DOHH2 (cell line): ENCODE data around the gene KLK5.

Experiments used
- H3F3A ChIP-seq: fragments of 200-600 bp; sonication (generic), shearing (Covaris generic); 2 replicates; pipeline ENCODE4 v1.6.0; 2016; ENCODE audit warnings: antibody characterized with exemption, mild to moderate bottlenecking; ENCODE audit not compliant: control insufficient read depth, insufficient read depth
- H3K27ac ChIP-seq: fragments of 200-600 bp; sonication (generic); 2 replicates; pipeline ENCODE4 v1.5.1; 2014; ENCODE audit warnings: low read depth, mild to moderate bottlenecking, low read length, moderate library complexity
- H3K27me3 ChIP-seq: fragments of 200-600 bp; sonication (generic); 2 replicates; pipeline ENCODE4 v1.6.1; 2014; ENCODE audit warnings: mild to moderate bottlenecking, low read length, mixed read lengths; ENCODE audit not compliant: control insufficient read depth
- H3K36me3 ChIP-seq: fragments of 200-600 bp; sonication (generic); 2 replicates; pipeline ENCODE4 v1.6.1; 2014; ENCODE audit warnings: mild to moderate bottlenecking, low read length, moderate library complexity, mixed read lengths; ENCODE audit not compliant: control insufficient read depth
- H3K4me1 ChIP-seq: fragments of 200-600 bp; sonication (generic); 2 replicates; pipeline ENCODE4 v1.6.1; 2014; ENCODE audit warnings: mild to moderate bottlenecking, low read length, mixed read lengths; ENCODE audit not compliant: control insufficient read depth
- H3K4me2 ChIP-seq: fragments of 200-600 bp; sonication (generic); 2 replicates; pipeline ENCODE4 v1.6.0; 2014; ENCODE audit warnings: mild to moderate bottlenecking, low read length, moderate library complexity
- H3K4me3 ChIP-seq: fragments of 200-600 bp; sonication (generic); 2 replicates; pipeline ENCODE4 v1.5.1; 2014; ENCODE audit warnings: mild to moderate bottlenecking, low read length, mixed read lengths
- H3K79me2 ChIP-seq: fragments of 200-600 bp; sonication (generic); 2 replicates; pipeline ENCODE4 v1.6.1; 2014; ENCODE audit warnings: mild to moderate bottlenecking, low read length, mixed read lengths; ENCODE audit not compliant: control insufficient read depth
- H3K9me2 ChIP-seq: fragments of 200-600 bp; sonication (generic); replicated peaks from 2 replicates; pipeline ENCODE4 v1.6.1; 2014; ENCODE audit warnings: mild to moderate bottlenecking, low read length, mixed read lengths; ENCODE audit not compliant: control insufficient read depth
- H3K9me3 ChIP-seq: fragments of 200-600 bp; sonication (generic); 2 replicates; pipeline ENCODE4 v1.6.1; 2014; ENCODE audit warnings: antibody characterized with exemption, low read length, mixed read lengths; ENCODE audit not compliant: control insufficient read depth, insufficient read depth
- H4K20me1 ChIP-seq: fragments of 200-600 bp; sonication (generic); 2 replicates; pipeline ENCODE4 v1.6.0; 2014; ENCODE audit warnings: low read depth, mild to moderate bottlenecking, antibody characterized with exemption, low read length, moderate library complexity; ENCODE audit not compliant: control insufficient read depth, insufficient read depth
- CTCF ChIP-seq: fragments of 200-600 bp; sonication (generic); IDR thresholded peaks from one replicate; pipeline ENCODE4 v1.5.1; 2014; ENCODE audit warnings: antibody characterized with exemption, mild to moderate bottlenecking, low read depth, low read length; ENCODE audit not compliant: poor library complexity, severe bottlenecking
- EZH2phosphoT487 ChIP-seq: fragments of 200-600 bp; sonication (generic); IDR thresholded peaks from 2 replicates; pipeline ENCODE4 v1.6.1; 2017; ENCODE audit warnings: borderline replicate concordance, mild to moderate bottlenecking, antibody characterized with exemption, low read length, moderate library complexity, mixed read lengths

KLK5 gene

GRCh38 chr19:50963381-50963780, 10.5 kb upstream of the KLK5 start:
- no peak for TF ChIP-seq EZH2phosphoT487
- no peak for TF ChIP-seq CTCF
- H3K79me2 ChIP-seq, result no peaks in the 10 kb centered on the region
- H3K9me3 ChIP-seq, result peaks cover 8% of the 10 kb centered on the region; the same call in 1 of the 2 replicates
- H3F3A ChIP-seq, result no peaks in the 10 kb centered on the region
- no peak overlapping the region for H3K4me2 ChIP-seq
- H4K20me1 ChIP-seq, result no peaks in the 10 kb centered on the region
- H3K4me1 ChIP-seq, result no peaks in the 10 kb centered on the region
- no peaks in the 10 kb centered on the region for H3K36me3 ChIP-seq
- H3K4me3 ChIP-seq, result no peak overlapping the region
- H3K9me2 ChIP-seq, result no peaks in the 10 kb centered on the region
- H3K27me3 ChIP-seq, result no peaks in the 10 kb centered on the region
- no peak overlapping the region for H3K27ac ChIP-seq

- no peaks in the 10 kb centered on the region for H4K20me1 ChIP-seq
- TF ChIP-seq EZH2phosphoT487, result no peak
- no peak for TF ChIP-seq CTCF
- H3F3A ChIP-seq, result no peaks in the 10 kb centered on the region
- H3K4me2 ChIP-seq, result no peak overlapping the region
- no peak overlapping the region for H3K4me3 ChIP-seq
- H3K27ac ChIP-seq, result no peak overlapping the region
- no peaks in the 10 kb centered on the region for H3K27me3 ChIP-seq
- H3K79me2 ChIP-seq, result no peaks in the 10 kb centered on the region
- H3K9me3 ChIP-seq, result peaks cover 8% of the 10 kb centered on the region; the same call in 1 of the 2 replicates
- no peaks in the 10 kb centered on the region for H3K9me2 ChIP-seq
- no peaks in the 10 kb centered on the region for H3K4me1 ChIP-seq
- no peaks in the 10 kb centered on the region for H3K36me3 ChIP-seq
These were observed 9.4 kb upstream of the KLK5 start for GRCh38 chr19:50962245-50962644.

DNA sequence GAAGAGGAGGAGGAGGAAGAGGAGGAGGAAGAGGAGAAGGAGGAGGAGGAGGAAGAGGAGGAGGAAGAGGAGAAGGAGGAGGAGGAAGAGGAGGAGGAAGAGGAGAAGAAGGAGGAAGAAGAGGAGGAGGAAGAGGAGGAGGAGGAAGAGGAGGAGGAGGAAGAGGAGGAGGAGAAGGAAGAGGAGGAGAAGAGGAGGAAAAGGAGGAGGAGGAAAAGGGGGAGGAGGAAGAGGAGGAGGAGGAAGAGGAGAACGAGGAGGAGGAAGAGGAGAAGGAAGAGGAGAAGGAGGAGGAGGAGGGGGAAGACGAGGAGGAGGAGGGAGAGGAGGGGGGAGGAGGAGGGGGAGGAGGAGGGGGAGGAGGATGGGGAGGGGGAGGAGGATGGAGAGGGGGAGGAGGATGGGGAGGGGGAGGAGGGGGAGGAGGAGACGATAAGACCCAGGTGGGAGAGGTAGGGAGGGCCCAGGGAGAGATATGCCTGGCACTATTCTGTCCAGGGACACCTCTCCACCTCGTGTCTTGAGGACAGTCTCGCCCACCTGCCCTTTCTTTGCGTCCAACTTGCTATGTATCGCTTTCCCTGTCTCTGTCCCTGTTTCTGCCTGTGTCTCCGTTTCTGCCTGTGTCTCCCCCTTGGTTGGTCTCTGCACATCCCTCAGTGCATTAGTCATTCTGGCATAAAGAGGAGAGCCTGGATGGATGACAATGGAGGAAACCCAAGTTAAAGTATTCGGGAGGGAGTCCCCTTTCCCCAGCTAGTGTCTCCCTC, 7.1 kb upstream of the KLK5 start:
- Histone ChIP-seq H3K4me2 (no peak overlapping the region), H3K4me3 (no peak overlapping the region), H3K36me3 (no peaks in the 10 kb centered on the region), H3K27ac (no peak overlapping the region), H3F3A (no peaks in the 10 kb centered on the region), H3K4me1 (no peaks in the 10 kb centered on the region), H3K79me2 (no peaks in the 10 kb centered on the region), H3K9me2 (no peaks in the 10 kb centered on the region), H3K27me3 (no peaks in the 10 kb centered on the region), H4K20me1 (no peaks in the 10 kb centered on the region), H3K9me3 (peaks cover 8% of the 10 kb centered on the region; the same call in 1 of the 2 replicates)
- no peak for TF ChIP-seq EZH2phosphoT487
- TF ChIP-seq CTCF, result no peak
